Loucy (cell line): ENCODE results near the gene KRT3.

Source experiments
- CTCF ChIP-seq: fragments of 200-600 bp; sonication (generic); conservative IDR thresholded peaks from 2 replicates; pipeline ENCODE4 v1.5.1; 2014; ENCODE audit warnings: mild to moderate bottlenecking, antibody characterized with exemption, low read length
- EZH2phosphoT487 ChIP-seq: fragments of 200-600 bp; IDR thresholded peaks from 2 replicates; pipeline ENCODE4 v1.6.1; 2018; ENCODE audit warnings: antibody characterized with exemption, mild to moderate bottlenecking, moderate library complexity, borderline replicate concordance

GRCh38 chr12:52769354-52769753 lies 26.6 kb downstream of the KRT3 start:
- TF ChIP-seq CTCF (no peak), EZH2phosphoT487 (no peak)
